AG09319 (cell line): ENCODE data around the gene PARD3.

Source experiments
- DNase-seq: peaks from one replicate; pipeline ENCODE4 v3.0.0-alpha.2; 2010; ENCODE audit warnings: low read depth; ENCODE audit errors: extremely low read depth
- CTCF ChIP-seq: IDR thresholded peaks from 2 replicates; pipeline ENCODE4 v1.5.1; 2011; ENCODE audit warnings: low read depth, mild to moderate bottlenecking, inconsistent platforms, low read length, moderate library complexity

PARD3 gene

GRCh38 chr10:34345383-34345782, 469.7 kb downstream of the PARD3 start:
- TF ChIP-seq CTCF = no peak

GRCh38 chr10:34343764-34344163, 471.3 kb downstream of the PARD3 start:
- no peak for DNase-seq
- no peak for TF ChIP-seq CTCF

More at GRCh38 chr10:34345383-34345782, 469.7 kb downstream of the PARD3 start:
- no peak for DNase-seq

- no peak for DNase-seq
- TF ChIP-seq CTCF = no peak
These were observed 473.6 kb downstream of the PARD3 start for GRCh38 chr10:34341473-34341872.

GRCh38 chr10:34340934-34341333, 474.2 kb downstream of the PARD3 start:
- no peak for DNase-seq
- TF ChIP-seq CTCF = no peak

GRCh38 chr10:34339816-34340553, 475.1 kb downstream of the PARD3 start:
- DNase-seq = no peak
- TF ChIP-seq CTCF = no peak

GRCh38 chr10:34337917-34338316, 477.2 kb downstream of the PARD3 start:
- no peak for TF ChIP-seq CTCF
- DNase-seq = no peak

GRCh38 chr10:34335960-34336690, 479.0 kb downstream of the PARD3 start:
- TF ChIP-seq CTCF = no peak
- no peak for DNase-seq
